ENCODE data around the gene TMEM63B.
"Not testable (repeated sequence)": the region's sequence is repeated elsewhere in the genome, so short reads cannot be mapped to it uniquely, and the experiment has no call there.

Gene TMEM63B

DNA sequence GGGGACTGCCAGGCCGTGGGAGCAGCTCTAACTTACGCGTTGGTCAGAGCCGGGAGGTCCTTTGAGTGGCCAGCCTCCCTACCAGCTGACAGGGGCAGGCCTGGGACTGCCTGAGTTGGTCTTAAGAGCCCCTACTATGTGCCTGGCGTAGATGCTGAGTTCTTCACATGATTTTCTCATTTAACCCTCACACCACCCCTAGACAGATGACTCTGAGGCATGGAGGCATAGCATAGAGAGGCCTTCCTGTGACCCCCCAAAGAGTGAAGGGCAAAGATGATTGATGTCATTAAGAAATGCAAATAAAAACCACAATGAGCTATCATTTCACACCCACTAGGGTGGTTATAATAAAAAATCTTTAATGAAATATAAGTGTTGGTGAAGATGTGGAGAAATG lies 36.9 kb upstream of the TMEM63B start:
- no peak overlapping the region for H3K4me3 ChIP-seq (replicated peaks; ENCODE audit: low read depth, low read length)
- DNase-seq (ENCODE audit: low read depth) = no peak
- TF ChIP-seq, protein P1, sequence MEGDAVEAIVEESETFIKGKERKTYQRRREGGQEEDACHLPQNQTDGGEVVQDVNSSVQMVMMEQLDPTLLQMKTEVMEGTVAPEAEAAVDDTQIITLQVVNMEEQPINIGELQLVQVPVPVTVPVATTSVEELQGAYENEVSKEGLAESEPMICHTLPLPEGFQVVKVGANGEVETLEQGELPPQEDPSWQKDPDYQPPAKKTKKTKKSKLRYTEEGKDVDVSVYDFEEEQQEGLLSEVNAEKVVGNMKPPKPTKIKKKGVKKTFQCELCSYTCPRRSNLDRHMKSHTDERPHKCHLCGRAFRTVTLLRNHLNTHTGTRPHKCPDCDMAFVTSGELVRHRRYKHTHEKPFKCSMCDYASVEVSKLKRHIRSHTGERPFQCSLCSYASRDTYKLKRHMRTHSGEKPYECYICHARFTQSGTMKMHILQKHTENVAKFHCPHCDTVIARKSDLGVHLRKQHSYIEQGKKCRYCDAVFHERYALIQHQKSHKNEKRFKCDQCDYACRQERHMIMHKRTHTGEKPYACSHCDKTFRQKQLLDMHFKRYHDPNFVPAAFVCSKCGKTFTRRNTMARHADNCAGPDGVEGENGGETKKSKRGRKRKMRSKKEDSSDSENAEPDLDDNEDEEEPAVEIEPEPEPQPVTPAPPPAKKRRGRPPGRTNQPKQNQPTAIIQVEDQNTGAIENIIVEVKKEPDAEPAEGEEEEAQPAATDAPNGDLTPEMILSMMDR (IDR thresholded peaks at IDR 0.05; ENCODE audit: low read length, missing control alignments) = no peak

DNA sequence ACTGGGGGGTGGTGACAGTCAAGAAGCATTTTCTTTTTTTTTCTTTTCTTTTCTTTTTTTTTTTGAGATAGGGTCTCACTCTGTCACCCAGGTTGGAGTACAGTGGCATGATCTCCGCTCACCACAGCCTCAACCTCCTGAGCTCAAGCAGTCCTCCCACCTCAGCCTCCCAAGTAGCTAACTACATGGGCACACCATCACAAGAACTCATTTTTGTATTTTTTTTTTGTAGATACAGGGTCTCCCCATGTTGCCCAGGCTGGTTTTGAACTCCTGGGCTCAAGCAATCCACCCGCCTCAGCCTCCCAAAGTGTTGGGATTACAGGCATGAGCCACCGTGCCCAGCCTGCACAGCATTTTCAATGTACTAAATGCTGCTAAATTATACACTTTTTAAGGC lies 36.0 kb upstream of the TMEM63B start:
- not testable (repeated sequence) for DNase-seq (ENCODE audit: low read depth)

GRCh38 chr6:44091981-44092884 lies 35.1 kb upstream of the TMEM63B start:
- no peak for DNase-seq (ENCODE audit: low read depth)
- TF ChIP-seq, protein P1 (IDR thresholded peaks at IDR 0.05; ENCODE audit: low read length, missing control alignments) = no peak

More for the DNA sequence above, 36.0 kb upstream of the TMEM63B start:
- not testable (repeated sequence) for H3K4me3 ChIP-seq (replicated peaks; ENCODE audit: low read depth, low read length)

GRCh38 chr6:44093066-44093465 lies 34.3 kb upstream of the TMEM63B start:
- H3K4me3 ChIP-seq (replicated peaks; ENCODE audit: low read depth, low read length) = no peak overlapping the region
- TF ChIP-seq, protein P1 (IDR thresholded peaks at IDR 0.05; ENCODE audit: low read length, missing control alignments) = no peak

More at GRCh38 chr6:44091981-44092884, 35.1 kb upstream of the TMEM63B start:
- H3K4me3 ChIP-seq (replicated peaks; ENCODE audit: low read depth, low read length) = no peak overlapping the region

DNA sequence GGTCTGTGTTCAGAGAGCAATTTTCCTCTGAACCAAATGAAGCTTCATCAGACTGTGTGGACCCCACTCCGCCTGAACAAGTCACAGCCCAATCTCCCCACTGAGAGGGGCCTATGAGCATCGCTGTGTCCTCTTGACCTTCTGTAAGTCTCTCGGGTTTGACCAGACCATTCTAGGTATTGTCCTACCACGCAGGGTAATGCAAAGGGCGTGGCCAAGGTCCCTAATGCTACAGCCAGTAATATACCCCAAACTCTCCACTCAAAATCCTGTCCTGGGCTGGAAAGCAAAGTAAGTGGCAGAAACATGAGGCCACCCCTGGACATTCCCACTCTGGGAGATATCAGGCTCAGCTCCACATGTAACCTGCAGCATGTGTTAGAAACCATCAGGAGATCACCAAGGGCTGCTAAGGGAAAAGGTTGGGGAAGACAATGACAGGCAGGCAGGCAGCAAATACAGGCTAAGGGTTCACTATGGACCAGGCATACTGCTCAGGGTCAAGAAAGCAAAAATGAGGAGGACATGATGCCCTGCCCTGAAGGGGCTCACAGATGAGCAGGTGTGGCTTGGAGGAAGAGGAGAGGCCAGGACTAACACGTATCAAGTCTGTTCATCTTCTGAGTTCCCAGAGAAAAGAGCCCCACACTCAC lies 33.5 kb upstream of the TMEM63B start:
- no peak overlapping the region for H3K4me3 ChIP-seq (replicated peaks; ENCODE audit: low read depth, low read length)
- TF ChIP-seq, protein P1 (IDR thresholded peaks at IDR 0.05; ENCODE audit: low read length, missing control alignments) = no peak
- DNase-seq (ENCODE audit: low read depth) = no peak

More at GRCh38 chr6:44093066-44093465, 34.3 kb upstream of the TMEM63B start:
- DNase-seq (ENCODE audit: low read depth) = no peak

- H3K4me3 ChIP-seq (replicated peaks; ENCODE audit: low read depth, low read length) = no peak overlapping the region
- TF ChIP-seq, protein P1 (IDR thresholded peaks at IDR 0.05; ENCODE audit: low read length, missing control alignments) = no peak
- DNase-seq (ENCODE audit: low read depth) = no peak
These were observed 32.7 kb upstream of the TMEM63B start for GRCh38 chr6:44094403-44095242.

DNA sequence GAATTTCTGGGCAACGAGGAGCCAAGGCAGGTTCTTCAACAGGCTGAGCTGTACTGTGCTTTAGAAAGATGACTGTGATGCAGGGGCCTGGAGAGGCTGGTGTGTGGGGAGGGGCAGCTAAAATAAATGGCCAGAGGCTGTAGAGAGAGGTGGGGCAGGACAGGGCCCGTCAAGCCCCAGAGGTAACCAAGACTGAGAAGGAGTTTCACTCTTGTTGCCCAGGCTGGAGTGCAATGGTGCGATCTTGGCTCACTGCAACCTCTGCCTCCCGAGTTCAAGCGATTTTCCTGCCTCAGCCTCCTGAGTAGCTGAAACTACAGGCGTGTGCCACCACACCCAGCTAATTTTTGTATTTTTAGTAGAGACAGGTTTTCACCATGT lies 32.1 kb upstream of the TMEM63B start:
- H3K4me3 ChIP-seq (replicated peaks; ENCODE audit: low read depth, low read length); DNase-seq (ENCODE audit: low read depth): not testable (repeated sequence)
